Neural progenitor cell (in vitro differentiated cells): ENCODE results near the gene CWC25.

Experiments used
- EZH2phosphoT487 ChIP-seq: fragments of 200-600 bp; sonication (generic); IDR thresholded peaks from 2 replicates; pipeline ENCODE4 v1.6.1; 2017; ENCODE audit warnings: antibody characterized with exemption
- TF ChIP-seq, protein P1 (sequence below): fragments of 200-600 bp; sonication (generic); IDR thresholded peaks from 2 replicates; pipeline ENCODE4 v1.5.1; 2017; ENCODE audit warnings: antibody characterized with exemption, mild to moderate bottlenecking

DNA sequence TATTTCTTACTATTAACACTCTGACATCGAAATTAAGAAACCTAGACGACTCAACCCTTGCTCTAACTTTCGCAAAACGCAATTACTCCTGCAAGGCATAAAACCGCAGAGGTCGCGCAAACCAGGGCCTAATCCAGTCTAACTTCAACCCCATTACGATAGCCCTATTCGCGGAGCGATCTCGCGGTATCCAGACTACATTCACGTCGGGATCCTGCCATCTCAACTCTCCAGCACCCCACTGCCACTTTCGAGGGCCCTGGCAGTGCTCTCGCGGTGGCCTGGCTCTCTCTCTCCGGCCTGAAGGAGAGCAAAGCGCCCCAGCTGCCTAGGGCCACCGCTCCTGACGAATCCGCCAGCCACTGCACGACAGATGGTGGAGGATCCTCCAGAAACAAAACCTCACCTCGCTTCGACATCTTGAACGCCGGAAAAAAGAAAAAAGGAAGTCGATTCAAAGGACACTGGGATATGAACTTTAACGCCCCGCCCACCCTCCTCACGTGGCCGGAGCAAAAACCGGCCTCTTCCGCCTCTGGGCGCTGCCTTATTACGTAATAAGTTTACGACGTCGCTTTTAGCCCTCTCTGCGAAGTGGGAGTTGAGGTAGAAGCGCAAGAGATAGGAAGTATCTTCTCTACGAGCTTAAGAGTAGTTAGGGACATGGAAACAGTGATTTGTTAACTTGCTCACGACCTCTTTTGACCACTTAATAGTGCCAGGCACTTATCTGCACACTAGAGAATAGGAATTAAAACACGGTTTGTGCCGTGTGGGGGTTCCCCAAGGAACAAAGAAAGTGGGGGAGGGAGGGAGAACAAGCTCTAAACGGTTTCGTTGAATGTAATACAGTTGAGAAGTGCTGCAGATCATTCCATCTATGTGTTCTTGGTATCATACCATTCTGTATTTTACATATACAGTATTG is 28.4 kb upstream of the CWC25 start, which contains the start of gene RPL23:
- TF ChIP-seq EZH2phosphoT487: no peak
- TF ChIP-seq, protein P1, sequence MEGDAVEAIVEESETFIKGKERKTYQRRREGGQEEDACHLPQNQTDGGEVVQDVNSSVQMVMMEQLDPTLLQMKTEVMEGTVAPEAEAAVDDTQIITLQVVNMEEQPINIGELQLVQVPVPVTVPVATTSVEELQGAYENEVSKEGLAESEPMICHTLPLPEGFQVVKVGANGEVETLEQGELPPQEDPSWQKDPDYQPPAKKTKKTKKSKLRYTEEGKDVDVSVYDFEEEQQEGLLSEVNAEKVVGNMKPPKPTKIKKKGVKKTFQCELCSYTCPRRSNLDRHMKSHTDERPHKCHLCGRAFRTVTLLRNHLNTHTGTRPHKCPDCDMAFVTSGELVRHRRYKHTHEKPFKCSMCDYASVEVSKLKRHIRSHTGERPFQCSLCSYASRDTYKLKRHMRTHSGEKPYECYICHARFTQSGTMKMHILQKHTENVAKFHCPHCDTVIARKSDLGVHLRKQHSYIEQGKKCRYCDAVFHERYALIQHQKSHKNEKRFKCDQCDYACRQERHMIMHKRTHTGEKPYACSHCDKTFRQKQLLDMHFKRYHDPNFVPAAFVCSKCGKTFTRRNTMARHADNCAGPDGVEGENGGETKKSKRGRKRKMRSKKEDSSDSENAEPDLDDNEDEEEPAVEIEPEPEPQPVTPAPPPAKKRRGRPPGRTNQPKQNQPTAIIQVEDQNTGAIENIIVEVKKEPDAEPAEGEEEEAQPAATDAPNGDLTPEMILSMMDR: no peak
